GM19467 (cell line): ENCODE measurements around the gene OSBPL3.

Source experiments
- ATAC-seq: cut with Tn5 transposase; IDR thresholded peaks from one replicate; pipeline ENCODE4 v1.9.1; 2021; ENCODE audit warnings: mild to moderate bottlenecking, moderate library complexity; ENCODE audit not compliant: unreplicated experiment

OSBPL3 gene

DNA sequence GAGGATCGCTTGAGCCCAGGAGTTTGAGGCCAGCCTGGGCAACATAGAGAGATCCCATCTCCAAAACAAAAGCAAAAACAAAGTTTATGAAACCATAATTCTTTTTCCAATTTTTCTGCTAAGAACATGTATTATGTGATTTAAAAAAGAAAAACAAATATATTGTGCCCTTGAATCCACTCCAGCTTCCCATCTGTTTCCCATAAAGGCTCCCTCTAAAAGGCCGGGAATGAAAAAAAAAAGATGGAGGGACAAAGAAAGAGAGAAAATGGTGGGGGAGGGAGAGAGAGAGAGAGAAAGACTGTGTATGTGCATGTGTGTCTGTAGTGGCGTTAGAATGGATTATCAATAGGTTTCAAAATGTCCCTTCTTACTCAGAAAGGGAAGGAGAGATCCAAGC lies 202.2 kb downstream of the OSBPL3 start:
- no peak for ATAC-seq

DNA sequence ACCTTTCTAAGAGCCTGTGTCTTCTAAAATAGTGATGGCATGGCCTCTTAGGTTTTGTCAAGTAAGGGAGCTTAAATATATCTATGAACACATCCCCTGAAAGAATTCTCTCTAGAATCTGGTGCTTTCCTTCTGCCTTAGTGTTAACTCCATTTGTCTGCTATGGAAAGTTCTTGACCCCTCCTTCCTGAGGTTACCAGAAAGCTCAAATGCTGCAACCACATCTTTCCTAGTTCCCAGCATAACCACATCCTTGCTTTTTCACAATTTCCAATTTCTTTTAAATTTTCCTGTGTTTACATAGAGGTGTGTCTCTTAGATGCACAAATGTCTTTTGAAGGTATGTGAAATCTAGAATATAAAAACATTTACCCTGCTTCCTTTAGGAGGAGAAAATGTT lies 206.3 kb downstream of the OSBPL3 start:
- no peak for ATAC-seq

DNA sequence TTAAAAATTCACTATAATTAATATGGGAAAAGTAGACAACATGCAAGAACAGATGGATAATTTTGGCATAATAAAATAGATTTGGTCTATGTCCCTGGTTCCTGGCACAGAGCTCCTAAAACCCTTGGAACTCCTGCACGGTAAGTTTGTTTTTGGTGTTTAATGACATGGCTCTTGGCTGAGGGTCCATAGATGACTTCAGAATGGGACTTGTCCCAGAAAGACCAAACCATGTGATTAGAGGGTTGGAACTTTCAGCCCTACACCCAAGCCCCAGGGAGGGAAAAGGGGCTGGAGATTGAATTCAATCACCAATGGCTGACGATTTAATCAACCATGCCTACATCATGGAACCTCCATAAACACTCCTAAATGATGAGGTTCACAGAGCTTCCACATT lies 210.1 kb downstream of the OSBPL3 start:
- no peak for ATAC-seq

DNA sequence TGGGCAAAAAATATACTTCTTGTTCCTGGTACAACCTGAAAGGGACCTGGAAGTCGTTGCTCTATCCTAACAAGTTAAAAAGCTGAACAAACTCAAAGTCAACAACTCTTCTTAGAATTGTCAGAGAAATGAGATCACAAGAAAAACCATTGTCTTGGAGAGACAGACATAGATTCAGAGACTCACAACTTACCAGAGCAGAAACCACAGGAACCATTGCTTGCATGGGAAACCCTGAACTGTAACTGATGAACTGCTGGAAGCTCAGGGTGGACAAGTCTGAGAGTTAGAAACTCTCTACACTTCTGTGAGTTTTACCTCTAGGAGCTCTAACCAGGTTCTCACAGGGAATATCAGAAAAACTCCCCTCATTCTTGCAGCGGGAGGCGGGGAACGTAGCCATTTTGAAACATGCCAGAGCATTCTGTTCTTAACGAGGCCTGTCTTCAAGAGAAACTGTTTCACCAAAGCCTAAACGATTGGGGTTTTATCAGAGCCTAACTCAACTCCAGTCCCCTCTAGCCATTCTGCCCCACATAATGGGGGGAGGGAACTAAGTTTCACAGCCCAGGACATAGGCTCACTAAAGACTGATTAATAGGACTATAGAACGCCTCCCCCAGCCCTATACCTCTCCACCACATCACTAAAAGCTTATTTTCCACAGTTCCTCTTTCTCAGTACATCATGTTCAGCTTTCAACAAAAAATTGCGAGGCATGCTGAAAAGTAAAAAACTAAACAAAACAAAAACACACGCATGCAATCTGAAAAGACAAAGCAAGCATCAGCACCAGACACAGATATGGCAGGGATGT lies 210.8 kb downstream of the OSBPL3 start:
- no peak for ATAC-seq

DNA sequence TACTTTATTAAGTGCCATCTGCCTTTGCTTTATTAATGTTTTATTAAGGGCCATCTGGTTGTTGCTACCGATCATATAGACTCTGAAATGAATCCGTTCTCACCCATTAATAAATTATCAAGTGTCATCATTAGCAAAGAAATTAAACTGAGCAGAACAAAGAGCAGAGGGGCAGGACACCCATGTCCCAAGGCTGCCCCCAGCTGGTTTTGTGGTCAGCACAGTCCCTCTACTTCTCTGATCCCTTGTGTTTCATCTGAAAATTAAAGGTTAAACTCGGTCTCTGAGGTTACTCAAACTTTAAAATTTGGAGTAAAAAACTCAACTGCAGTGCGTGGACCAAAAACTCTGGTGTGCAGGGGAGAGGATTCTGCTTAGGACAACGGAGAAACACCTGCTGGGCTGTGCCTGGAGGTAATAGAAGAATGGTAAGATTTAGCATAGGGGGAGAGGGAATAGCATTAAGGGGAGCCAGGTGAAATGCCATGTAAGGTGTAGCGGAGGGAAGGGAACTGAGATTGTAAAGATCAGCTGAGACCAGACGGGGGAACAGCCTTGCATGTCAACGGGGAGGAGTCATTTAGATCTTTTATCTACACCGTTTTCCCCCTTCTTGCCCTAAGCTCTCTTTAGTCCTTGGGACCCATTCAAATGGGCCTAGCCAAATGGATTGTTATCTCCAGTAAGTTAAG lies 212.0 kb downstream of the OSBPL3 start:
- ATAC-seq = no peak

DNA sequence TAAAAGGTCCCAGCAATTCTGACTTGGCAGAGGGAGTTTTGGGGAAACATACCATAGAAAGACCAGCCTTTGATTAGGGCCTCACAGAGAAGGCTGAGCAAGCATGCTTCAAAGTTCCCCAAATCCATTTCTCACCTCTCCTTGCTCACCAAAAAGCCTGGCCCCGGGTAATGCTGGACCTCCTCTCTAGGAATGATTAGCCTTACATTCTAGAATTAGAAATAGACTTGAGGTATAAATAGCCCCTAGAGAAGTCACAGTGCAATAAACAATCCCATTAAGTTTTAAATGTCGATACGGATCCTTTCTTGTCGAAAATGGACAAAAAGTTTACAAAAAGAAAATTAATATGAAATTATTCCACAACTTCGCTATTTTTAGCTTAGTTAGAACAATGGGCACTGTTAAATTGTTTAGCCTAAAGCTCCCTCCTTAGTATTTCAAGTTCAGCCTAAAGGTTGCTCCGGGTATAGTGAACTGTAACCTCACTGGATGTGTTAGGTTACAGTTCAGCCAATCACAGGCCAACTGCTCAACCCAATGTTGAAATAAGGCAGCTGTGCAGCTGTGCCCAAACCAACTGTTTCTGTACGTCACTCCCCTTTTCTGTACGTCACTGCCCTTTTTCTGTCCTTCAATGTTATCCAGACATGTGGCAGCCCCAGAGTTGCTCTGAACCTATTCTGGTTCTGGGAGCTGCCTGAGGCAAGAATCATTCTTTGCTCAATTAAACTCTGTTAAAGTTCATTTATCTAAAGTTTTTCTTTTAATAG lies 214.8 kb downstream of the OSBPL3 start:
- no peak for ATAC-seq

DNA sequence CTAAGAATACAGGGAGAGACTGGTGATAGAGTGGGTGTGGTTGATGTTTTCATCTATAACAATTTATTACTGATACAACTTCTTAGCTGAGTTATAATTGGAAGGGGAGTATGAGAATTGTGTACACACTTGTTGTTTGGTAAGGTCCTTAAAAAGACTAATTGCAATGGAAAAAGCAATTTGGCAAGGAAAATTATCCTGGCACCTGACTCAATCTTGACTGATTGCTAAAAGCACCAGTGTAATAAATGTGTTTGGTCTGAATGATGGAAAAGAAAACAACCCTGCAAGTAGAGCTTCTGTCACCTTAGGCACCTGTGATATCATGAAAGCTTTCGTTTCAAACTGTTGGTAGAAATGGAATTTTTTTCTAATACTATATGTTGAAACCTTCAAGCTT lies 216.0 kb downstream of the OSBPL3 start:
- no peak for ATAC-seq

DNA sequence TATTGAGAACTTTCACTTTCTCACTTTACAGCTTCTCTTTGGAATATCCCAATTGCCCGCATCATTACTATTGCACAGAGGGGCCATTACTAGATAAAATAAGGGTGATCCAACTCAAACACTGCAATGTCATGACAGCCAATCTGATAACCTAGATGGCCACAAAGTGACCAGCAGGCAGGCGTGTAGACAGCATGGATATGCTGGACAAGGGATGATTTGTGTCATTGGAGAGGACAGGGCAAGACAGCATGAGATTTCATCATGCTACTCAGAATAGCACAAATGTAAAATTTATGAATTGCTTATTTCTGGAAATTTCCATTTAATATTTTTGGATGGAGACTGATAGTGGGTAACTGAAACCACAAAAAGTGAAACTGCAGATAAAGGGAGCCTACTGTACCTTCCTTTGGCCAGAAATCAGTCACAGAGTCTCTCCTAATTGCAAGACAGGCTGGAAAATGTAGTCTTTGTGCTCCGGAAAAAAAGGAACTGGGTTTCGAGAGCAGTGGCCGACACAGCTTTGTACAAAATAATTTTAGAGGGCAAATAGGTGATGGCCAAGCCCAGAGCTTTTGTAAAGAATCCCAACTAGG lies 216.6 kb downstream of the OSBPL3 start:
- no peak for ATAC-seq

DNA sequence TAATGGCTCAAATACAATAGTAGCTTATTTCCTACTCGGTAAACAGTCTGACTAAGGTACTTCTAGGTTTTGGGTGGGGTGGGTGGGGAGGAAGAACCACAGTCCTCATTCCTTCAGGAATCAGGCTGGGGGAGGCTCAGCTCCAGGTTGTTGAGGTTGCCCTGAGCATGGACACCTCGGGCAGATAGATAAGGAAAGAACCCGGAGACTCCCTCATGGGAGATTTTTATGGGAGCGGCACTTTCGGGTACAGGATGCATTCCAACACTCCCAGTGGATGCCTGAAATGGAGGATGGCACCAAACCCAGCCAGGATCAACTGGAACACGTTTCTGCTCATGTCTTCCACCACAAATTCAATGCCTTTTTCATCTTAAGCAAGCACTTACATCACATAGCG lies 217.2 kb downstream of the OSBPL3 start:
- ATAC-seq = no peak

DNA sequence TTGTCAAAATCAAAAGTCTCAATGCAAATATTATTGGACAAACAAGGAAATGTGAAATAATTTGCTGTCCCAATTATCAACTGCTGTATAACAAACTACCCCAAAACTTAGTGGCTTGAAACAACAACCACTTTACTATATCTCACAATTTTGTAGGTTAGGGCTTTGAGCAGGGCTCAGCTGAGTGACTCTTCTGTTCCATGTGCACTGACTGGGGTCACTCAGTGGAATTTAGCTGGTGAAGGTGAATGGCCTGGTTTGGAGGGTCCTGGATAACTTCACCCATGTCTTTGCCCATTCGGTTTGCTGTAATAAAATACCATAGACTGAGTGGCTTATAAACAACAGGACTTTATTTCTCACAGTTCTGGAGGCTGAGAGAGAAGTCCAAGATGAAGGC lies 219.0 kb downstream of the OSBPL3 start:
- no peak for ATAC-seq

DNA sequence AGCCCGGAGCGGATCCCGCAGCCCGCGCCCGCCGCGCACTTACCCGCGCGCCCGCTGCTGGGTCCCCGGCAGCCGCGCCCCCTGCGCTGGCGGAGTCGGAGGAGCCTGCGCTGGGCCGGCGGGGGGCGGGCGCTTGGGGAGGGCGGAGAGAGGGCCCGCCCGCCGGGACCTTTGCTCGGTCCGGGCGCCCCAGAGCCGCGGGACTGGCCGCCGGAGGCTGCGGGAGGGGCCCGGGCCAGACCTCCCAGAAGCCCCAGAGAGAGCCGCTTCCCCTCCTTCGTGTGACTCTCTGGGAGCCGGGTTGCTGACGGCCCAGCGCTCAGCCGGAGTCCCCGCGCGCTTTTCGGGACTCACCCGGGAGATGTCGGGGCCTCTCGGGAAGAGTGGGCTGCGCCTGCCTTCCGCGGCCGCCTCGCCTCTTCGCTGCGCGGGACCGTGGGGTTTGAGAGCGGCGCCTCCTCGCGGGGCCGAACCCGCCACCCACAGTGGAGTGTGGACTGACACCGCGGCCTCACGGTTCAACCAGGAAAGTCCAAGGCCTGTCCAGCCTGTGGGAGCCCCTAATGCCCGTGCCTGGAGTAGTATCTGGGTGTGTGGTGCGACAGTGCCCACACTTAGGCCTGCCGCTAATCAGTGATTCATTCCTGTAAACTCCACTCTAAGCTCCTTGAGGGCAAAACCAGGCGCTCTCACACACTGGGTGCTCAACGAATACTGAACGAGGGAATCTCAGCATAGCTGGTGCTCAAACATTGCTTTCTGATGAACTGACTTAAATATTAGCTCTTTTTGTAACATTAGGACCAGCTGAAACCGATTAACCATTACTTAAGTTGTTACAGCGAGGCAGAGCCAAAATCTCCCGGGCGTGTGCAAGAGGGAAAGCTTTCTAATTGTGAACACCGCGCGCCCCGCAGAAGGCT lies 222.4 kb downstream of the OSBPL3 start, which contains the start of gene GSDME:
TSS of gene GSDME (minus strand) at position 112 of the 923 bp plus-strand sequence. CDS start 7,690 bp downstream, outside the sequence.
- peak; percentile 67 for ATAC-seq

DNA sequence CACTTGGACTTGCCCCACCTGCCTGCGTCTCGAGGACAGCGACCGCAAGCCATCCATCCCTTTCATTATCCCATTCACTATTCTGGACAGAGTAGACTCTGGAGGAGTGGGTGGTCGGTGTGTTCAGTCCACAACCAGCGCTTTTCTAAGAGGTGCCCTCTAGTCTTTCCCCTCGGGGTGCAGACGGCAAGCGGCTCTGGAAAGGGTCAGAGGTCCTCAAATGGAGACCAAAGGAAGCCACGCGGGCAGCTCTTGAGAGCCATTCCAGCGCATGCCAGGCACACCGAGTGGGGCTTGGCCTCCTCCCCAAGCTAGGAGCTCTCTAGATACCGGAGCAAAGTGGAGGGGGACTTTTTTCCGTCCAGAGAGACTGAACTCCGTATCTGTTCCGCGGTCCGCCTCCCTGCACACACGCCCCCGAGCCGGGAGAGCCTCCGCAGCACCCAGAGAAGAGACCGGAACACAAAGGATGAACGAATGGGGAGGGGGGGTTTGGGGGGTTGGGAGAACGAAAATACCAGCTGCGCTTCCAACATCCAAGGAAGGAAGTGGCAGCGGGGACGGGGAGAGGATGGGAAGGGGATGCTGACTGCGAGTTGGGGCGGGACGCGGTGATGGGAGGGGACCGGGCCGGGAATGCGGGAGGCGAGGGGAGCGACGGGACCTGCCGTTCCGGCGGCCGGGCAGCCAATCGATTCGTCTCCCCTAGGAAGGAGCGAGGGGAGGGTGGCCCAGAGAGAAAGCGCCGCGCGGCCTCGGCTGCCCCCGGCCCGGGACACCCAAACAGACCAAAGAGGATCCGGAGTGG lies 223.2 kb downstream of the OSBPL3 start:
- ATAC-seq = no peak

DNA sequence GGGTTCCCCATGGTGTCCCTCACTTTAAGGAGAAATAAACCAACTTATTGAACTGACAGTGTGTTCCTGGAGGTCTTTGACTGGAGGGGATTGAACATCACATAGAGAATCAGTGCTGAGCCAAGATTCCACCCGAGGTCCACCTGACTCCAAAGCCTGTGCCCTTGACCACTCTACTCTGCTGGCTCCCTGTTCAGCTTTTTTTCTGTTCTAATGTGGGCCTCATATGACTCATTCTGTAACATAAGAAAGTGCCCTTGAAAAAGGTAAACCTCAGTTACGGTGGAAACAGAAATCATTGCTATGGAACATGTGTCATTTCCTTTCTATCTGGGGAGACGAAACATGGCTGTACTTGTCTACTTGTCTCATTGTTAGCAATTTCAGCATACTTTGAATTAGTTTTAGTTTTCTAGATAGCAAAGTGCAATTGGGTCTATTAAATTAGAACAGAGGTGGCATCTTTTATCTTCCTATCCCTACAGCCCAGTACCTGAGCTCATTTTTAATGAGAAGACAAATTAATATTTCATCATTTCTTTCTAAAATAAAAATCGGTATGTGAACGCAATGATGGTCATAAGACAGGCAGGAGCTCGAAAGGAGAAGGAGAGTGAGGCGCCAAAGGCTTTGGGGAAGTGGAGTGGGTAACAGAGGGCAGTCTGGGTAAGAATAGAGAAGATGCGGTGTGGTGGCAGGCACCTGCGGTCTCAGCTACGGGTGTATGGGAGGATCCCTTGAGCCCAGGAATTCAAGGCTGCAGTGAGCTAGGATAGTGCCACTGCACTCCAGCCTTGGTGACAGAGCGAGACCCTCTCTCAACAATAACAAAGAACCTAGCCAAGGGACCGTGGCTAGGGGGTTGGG lies 224.2 kb downstream of the OSBPL3 start:
- peak; percentile 50 for ATAC-seq

DNA sequence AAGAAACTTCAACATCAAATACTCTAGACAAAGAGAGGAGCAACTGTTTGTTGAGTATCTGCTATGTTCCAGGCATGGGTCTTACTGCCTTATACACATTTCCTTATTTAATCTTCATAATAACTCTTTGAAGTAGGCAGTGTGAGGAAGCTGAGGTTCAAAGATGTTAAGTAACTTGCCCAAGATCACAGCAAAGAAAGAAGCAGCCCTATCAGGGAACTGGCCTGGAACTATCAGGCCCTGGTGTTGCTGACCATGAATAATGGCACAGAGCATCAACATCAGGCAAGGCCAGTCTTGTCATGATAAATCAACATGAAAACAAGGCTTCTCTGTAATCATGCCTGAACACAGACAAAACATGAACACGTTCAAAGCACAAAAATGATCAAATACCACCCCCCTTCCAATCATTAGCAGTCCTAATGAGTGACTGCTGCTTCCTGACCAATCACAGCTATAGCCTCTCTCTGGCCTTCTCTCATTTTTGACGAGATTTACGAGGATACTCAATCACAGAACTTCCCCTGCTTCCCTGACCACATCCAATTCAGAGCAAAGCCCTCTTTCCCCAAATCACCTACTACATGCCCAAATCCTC lies 225.0 kb downstream of the OSBPL3 start:
- no peak for ATAC-seq

DNA sequence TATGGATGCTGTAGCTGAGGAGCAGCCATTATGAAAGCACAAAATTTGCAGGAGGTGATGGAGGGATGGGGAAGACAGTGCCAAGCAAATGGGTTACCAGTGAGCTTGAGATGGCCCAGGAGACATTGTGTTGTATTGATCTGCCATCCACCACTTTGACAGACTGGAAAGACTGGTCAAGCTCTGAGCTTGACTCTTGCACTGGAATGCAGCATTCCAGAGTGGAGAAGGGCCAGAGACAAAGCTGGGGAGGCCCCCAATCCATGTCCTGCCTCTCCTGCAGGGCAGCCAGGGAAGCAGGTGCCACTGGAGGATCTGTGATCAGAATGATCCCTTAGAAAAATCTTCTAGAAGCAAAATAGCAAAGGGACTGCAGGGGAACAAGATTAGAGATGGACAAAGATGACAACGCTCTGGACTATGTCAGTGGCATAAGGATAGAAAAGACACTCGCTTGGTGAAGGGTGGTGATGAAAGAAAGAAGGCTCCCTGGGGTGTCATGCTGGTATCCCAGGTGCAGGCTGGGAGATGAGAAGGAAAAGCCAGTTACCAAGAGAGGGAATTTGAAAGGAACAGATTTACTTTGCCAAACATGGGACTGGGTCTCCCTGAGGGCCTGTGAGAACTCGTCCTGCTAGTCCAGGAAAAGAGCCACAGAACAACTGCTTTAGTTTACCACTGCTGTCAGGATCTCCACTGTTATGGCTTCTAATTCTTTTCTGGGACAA lies 227.7 kb downstream of the OSBPL3 start:
- no peak for ATAC-seq

DNA sequence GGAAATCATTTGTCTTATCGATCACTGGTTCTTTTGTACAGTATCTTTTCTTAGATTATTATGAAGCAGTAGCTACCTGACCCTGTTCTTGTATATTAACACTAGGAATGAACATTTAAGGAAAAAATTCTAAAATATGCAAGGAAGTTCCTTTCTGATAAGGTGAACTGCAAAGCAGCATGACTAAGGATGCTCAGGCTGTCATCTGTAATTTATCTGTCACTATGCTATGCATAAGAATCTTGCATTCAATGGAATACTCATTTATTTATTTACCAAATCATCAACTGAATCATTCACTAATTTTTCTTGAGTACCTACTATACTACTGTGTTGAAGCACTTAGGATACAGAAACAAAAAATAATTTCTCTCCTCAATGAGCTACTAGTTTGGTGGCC lies 228.5 kb downstream of the OSBPL3 start:
- no peak for ATAC-seq

DNA sequence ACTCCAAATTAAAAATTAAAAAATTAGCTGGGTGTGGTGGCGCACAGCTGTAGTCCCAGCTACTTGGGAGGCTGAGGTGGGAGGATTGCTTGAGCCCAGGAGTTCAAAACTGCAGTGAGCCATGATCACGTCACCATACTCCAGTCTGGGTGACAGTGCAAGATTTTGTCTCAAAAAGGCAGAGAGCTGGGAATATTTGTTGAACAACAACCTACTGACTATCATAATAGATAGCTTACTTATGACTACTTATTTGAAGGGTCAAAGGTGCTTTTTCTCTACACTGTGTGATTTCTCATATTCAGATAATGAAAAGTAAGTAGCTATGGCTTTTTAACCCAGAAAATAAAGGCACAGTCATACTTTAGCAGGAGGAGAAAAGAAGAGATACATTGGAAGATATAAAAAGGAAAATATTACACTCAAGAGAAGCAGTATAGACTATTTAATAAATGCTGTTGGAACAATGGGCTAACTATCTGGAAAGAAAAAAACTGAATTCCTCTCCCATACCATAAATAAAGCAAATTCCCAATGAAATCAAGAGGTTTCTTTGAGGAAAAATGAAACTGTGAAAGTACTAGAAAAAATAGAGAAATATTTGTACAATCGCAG lies 229.4 kb downstream of the OSBPL3 start:
- ATAC-seq = no peak
